ENCODE measurements around the gene NOTCH1.

The NOTCH1 gene

GRCh38 chr9:136471802-136472487, 73.9 kb downstream of the NOTCH1 start:
- no peaks in the 10 kb centered on the region for H4K20me1 ChIP-seq (ENCODE audit: insufficient read depth)
- no peaks in the 10 kb centered on the region for H3K27me3 ChIP-seq (ENCODE audit: insufficient read depth, low read depth)
- no peak for TF ChIP-seq CTCF (conservative IDR thresholded peaks at IDR 0.05; ENCODE audit: low read depth, low read length)
- no peaks in the 10 kb centered on the region for H3K4me1 ChIP-seq (ENCODE audit: low read depth, poor library complexity, severe bottlenecking)
- peaks cover 4% of the 10 kb centered on the region; the same call in 1 of the 2 replicates for H3K36me3 ChIP-seq (ENCODE audit: insufficient read depth)
- no peak overlapping the region for H3K9ac ChIP-seq
- H3K79me2 ChIP-seq (ENCODE audit: insufficient read depth, low read depth), result no peaks in the 10 kb centered on the region; the same call in 1 of the 2 replicates
- H3K4me2 ChIP-seq, result no peak overlapping the region
- no peak overlapping the region for H3K27ac ChIP-seq
- H2AFZ ChIP-seq (ENCODE audit: low read depth), result no peak overlapping the region
- no peak overlapping the region for H3K4me3 ChIP-seq (IDR thresholded peaks at IDR 0.05; ENCODE audit: insufficient read depth, low read depth, low read length)

GRCh38 chr9:136470792-136471469, 74.9 kb downstream of the NOTCH1 start:
- H3K79me2 ChIP-seq (ENCODE audit: insufficient read depth, low read depth), result no peaks in the 10 kb centered on the region; the same call in 1 of the 2 replicates
- no peak overlapping the region for H3K27ac ChIP-seq
- peaks cover 4% of the 10 kb centered on the region; the same call in 1 of the 2 replicates for H3K36me3 ChIP-seq (ENCODE audit: insufficient read depth)
- H3K4me3 ChIP-seq (IDR thresholded peaks at IDR 0.05; ENCODE audit: insufficient read depth, low read depth, low read length), result no peak overlapping the region
- H4K20me1 ChIP-seq (ENCODE audit: insufficient read depth), result no peaks in the 10 kb centered on the region
- no peak overlapping the region for H3K9ac ChIP-seq
- H3K4me2 ChIP-seq, result no peak overlapping the region
- TF ChIP-seq CTCF (conservative IDR thresholded peaks at IDR 0.05; ENCODE audit: low read depth, low read length), result no peak
- no peak overlapping the region for H2AFZ ChIP-seq (ENCODE audit: low read depth)
- no peaks in the 10 kb centered on the region for H3K27me3 ChIP-seq (ENCODE audit: insufficient read depth, low read depth)
- H3K4me1 ChIP-seq (ENCODE audit: low read depth, poor library complexity, severe bottlenecking), result no peaks in the 10 kb centered on the region

- H3K36me3 ChIP-seq (ENCODE audit: insufficient read depth), result peaks cover 5% of the 10 kb centered on the region; the same call in 1 of the 2 replicates
- no peak overlapping the region for H3K4me3 ChIP-seq (IDR thresholded peaks at IDR 0.05; ENCODE audit: insufficient read depth, low read depth, low read length)
- H3K9ac ChIP-seq, result no peak overlapping the region
- H2AFZ ChIP-seq (ENCODE audit: low read depth), result no peak overlapping the region
- TF ChIP-seq CTCF (conservative IDR thresholded peaks at IDR 0.05; ENCODE audit: low read depth, low read length), result no peak
- H3K27ac ChIP-seq, result no peak overlapping the region
- H4K20me1 ChIP-seq (ENCODE audit: insufficient read depth), result no peaks in the 10 kb centered on the region
- no peaks in the 10 kb centered on the region; the same call in 1 of the 2 replicates for H3K79me2 ChIP-seq (ENCODE audit: insufficient read depth, low read depth)
- no peaks in the 10 kb centered on the region for H3K27me3 ChIP-seq (ENCODE audit: insufficient read depth, low read depth)
- no peaks in the 10 kb centered on the region for H3K4me1 ChIP-seq (ENCODE audit: low read depth, poor library complexity, severe bottlenecking)
- H3K4me2 ChIP-seq, result no peak overlapping the region
Measured at GRCh38 chr9:136470356-136470755, 75.5 kb downstream of the NOTCH1 start.

GRCh38 chr9:136467766-136468165, 78.1 kb downstream of the NOTCH1 start:
- Histone ChIP-seq H3K79me2 (ENCODE audit: insufficient read depth, low read depth) (no peaks in the 10 kb centered on the region; the same call in 1 of the 2 replicates), H2AFZ (ENCODE audit: low read depth) (no peak overlapping the region), H3K9ac (no peak overlapping the region), H4K20me1 (ENCODE audit: insufficient read depth) (no peaks in the 10 kb centered on the region), H3K27me3 (ENCODE audit: insufficient read depth, low read depth) (no peaks in the 10 kb centered on the region), H3K36me3 (ENCODE audit: insufficient read depth) (peaks cover 5% of the 10 kb centered on the region; the same call in 1 of the 2 replicates), H3K27ac (no peak overlapping the region), H3K4me3 (IDR thresholded peaks at IDR 0.05; ENCODE audit: insufficient read depth, low read depth, low read length) (no peak overlapping the region), H3K4me2 (no peak overlapping the region), H3K4me1 (ENCODE audit: low read depth, poor library complexity, severe bottlenecking) (no peaks in the 10 kb centered on the region)
- TF ChIP-seq CTCF (conservative IDR thresholded peaks at IDR 0.05; ENCODE audit: low read depth, low read length), result no peak
